Stimulated activated CD8-positive, alpha-beta memory T cell treated with anti-CD3 and anti-CD28 coated beads, Interleukin-7, amount 100 ng/mL, for 1 hour (primary cell): ENCODE results near the gene LRRC58.
"Not testable (repeated sequence)": the region's sequence is repeated elsewhere in the genome, so short reads cannot be mapped to it uniquely, and the experiment has no call there.

Source experiments
- DNase-seq, 2 donors: peaks; one replicate each; pipeline ENCODE4 v3.0.0-alpha.2; 2020; ENCODE audit warnings: low read depth in 2 of 2

The LRRC58 gene

GRCh38 chr3:120339362-120339761, 9.8 kb downstream of the LRRC58 start:
- DNase-seq = no peak

- DNase-seq = no peak
Observed at GRCh38 chr3:120338517-120338916, 10.6 kb downstream of the LRRC58 start.

GRCh38 chr3:120332646-120333045, 16.5 kb downstream of the LRRC58 start:
- no peak for DNase-seq

GRCh38 chr3:120331076-120331475, 18.1 kb downstream of the LRRC58 start:
- DNase-seq = no peak

- DNase-seq = no peak
Observed at GRCh38 chr3:120326784-120327183, 22.4 kb downstream of the LRRC58 start.

- DNase-seq = no peak
Observed at GRCh38 chr3:120324190-120324589, 25.0 kb downstream of the LRRC58 start.

GRCh38 chr3:120323761-120324160, 25.4 kb downstream of the LRRC58 start:
- DNase-seq = not testable (repeated sequence)

GRCh38 chr3:120311863-120312794, 37.0 kb downstream of the LRRC58 start:
- no peak for DNase-seq

GRCh38 chr3:120306519-120307455, 42.4 kb downstream of the LRRC58 start:
- DNase-seq = no peak

- no peak for DNase-seq
Observed at GRCh38 chr3:120304616-120305015, 44.5 kb downstream of the LRRC58 start.

GRCh38 chr3:120302361-120302760, 46.8 kb downstream of the LRRC58 start:
- no peak for DNase-seq

GRCh38 chr3:120300971-120301370, 48.2 kb downstream of the LRRC58 start:
- DNase-seq = no peak

- DNase-seq = no peak
Observed at GRCh38 chr3:120299403-120299802, 49.8 kb downstream of the LRRC58 start.

GRCh38 chr3:120298996-120299395, 50.2 kb downstream of the LRRC58 start:
- DNase-seq = no peak

- DNase-seq = not testable (repeated sequence)
Observed at GRCh38 chr3:120291552-120291951, 57.6 kb downstream of the LRRC58 start.

GRCh38 chr3:120289636-120290035, 59.5 kb downstream of the LRRC58 start:
- no peak for DNase-seq

GRCh38 chr3:120286465-120286864, 62.7 kb downstream of the LRRC58 start:
- no peak for DNase-seq

GRCh38 chr3:120285508-120285841, 63.7 kb downstream of the LRRC58 start:
- DNase-seq = no peak

GRCh38 chr3:120284747-120285507, 64.2 kb downstream of the LRRC58 start, which contains the start of gene GPR156:
Gene GPR156, minus strand, starts transcription at chr3:120285222. Its CDS starts 41,124 bp downstream, at chr3:120244098.
- no peak for DNase-seq

- DNase-seq = no peak
Observed at GRCh38 chr3:120281261-120281660, 67.9 kb downstream of the LRRC58 start.

GRCh38 chr3:120280566-120280965, 68.6 kb downstream of the LRRC58 start:
- no peak for DNase-seq

- DNase-seq = no peak
Observed at GRCh38 chr3:120280026-120280425, 69.1 kb downstream of the LRRC58 start.
